GM10248 (cell line): Measurements from ENCODE around the gene PHLDB1.

Source experiments
- CTCF ChIA-PET: fragments of 300-600 bp; sonication (Branson Sonifier 250); formaldehyde crosslinking; extraction: SDS; loops from one replicate; lab custom pipeline; 2021; ENCODE audit warnings: antibody characterized with exemption; lab: Yijun Ruan, JAX
- POLR2A ChIA-PET: fragments of 350-650 bp; sonication (Branson Sonifier 250); formaldehyde crosslinking; extraction: SDS; loops from one replicate; lab custom pipeline; 2020; ENCODE audit warnings: antibody characterized with exemption; lab: Yijun Ruan, JAX
- DNase-seq: peaks from one replicate; pipeline ENCODE4 v3.0.0; 2012; ENCODE audit errors: extremely low spot score
- TF ChIP-seq, protein P1 (sequence below): IDR thresholded peaks from 2 replicates; pipeline ENCODE4 v1.5.1; 2012; ENCODE audit warnings: mild to moderate bottlenecking, low read depth; ENCODE audit errors: extremely low read depth, missing control alignments, control extremely low read depth

Gene PHLDB1

DNA sequence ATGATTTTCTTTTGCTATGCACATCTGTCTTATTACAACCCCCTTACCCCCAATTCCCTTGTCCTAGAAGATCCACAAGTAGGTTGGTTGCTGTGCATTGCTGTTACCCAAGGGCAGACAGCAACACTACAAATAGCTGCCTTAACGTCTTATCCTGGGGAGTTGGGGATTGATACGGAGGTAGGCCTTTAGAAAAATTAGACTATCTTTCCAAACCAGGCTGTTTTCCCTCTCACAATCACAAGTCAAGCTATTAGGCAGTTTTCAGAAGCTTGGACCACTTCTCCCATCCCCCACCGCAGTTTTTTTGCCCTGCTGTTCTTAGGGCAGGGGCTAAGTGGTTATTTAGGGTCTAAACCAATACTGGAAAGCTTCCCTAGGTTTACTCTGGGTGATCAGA is 2.8 kb upstream of the PHLDB1 start:
- POLR2A ChIA-PET, result no interaction called here

DNA sequence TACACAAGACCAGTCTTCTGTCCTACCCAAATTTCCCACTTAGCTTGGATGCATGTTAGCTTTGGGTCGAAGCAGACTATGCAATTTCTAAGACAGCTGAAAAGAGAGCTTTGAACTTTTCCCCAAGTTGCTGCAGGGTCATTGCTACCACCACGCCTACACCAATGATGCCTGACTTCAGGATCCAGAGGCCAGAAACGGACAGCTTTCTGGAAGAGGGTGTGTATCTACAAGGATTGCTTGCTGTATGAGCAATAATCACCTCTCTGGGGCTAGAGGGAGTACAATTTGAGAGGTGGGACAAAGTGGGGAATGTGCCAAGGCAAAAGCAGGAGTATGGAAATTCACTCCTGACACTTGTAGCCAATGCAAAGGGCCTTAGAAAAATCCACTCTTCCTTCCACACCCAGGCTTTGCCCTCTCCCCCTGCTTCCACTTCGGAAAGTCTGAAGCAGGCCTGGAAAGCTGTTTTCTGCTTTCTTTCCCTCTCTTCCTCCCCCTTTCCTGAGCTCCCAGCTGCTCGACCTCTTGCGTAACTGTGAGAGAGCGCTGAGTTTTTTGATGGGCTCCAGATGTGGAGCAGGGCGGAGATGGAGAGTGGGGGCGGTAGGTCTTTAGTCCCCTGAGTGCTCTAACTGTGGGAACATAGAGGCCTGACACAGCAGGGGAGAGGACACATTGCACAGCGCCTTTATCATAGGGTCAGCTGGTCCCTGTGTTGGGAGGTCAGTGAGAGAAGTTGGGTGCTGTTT is 2.1 kb upstream of the PHLDB1 start:
- TF ChIP-seq, protein P1, sequence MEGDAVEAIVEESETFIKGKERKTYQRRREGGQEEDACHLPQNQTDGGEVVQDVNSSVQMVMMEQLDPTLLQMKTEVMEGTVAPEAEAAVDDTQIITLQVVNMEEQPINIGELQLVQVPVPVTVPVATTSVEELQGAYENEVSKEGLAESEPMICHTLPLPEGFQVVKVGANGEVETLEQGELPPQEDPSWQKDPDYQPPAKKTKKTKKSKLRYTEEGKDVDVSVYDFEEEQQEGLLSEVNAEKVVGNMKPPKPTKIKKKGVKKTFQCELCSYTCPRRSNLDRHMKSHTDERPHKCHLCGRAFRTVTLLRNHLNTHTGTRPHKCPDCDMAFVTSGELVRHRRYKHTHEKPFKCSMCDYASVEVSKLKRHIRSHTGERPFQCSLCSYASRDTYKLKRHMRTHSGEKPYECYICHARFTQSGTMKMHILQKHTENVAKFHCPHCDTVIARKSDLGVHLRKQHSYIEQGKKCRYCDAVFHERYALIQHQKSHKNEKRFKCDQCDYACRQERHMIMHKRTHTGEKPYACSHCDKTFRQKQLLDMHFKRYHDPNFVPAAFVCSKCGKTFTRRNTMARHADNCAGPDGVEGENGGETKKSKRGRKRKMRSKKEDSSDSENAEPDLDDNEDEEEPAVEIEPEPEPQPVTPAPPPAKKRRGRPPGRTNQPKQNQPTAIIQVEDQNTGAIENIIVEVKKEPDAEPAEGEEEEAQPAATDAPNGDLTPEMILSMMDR, result no peak
- ChIA-PET POLR2A (no interaction called here), CTCF (interaction anchor here (0.9 to 6.0 kb wide), 6 partner anchors 8 to 325 kb away, joined by 3 to 68 read pairs (median 3); no protein-coding TSS in a partner anchor)
- DNase-seq, result no peak

More for the DNA sequence above, 2.8 kb upstream of the PHLDB1 start:
- CTCF ChIA-PET, result interaction anchor here (0.9 to 6.0 kb wide), 4 partner anchors 9 to 326 kb away, joined by 3 to 68 read pairs (median 4); no protein-coding TSS in a partner anchor
- DNase-seq, result no peak
- TF ChIP-seq, protein P1, result no peak

DNA sequence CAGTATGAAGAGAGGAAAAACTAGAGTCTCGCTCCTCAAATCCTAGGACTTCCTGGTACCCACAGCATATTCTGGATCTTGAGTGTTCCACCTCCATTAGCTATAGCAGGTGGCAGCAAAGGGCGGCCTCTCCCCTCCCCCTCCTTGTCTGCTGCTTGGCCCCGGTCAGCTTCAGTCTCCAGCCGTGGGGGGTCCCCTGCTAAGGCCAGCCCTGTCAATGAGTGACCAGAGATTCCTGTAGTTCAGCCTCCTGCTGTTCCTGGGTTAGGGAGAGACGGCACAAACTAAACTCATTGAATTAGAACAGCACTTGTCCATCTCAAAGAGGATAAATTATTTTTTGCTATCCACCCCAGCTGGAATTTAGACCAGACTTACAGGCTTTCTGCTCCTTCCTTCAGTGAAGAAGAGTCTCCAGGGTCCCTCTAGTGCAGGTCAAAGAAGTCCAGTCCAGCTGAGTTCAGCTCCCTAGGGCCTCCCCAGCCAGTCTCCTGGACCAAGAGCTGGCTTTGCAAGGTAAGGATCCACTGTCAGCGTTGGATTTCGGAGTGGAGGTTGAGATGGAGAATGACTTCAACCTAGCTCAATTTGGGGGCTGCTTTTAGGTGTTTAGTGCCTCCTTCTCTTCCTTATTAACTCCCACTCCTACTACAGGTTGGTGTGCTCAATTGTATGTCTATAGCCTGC is 1.1 kb upstream of the PHLDB1 start:
- POLR2A ChIA-PET, result interaction anchor here (1.2 kb wide), 1 partner anchor 34 kb away, joined by 3 read pairs; no protein-coding TSS in a partner anchor
- DNase-seq, result no peak
- CTCF ChIA-PET, result interaction anchor here (0.6 to 6.0 kb wide), 6 partner anchors 12 to 350 kb away, joined by 3 to 68 read pairs (median 3); partner anchors contain the start of gene UPK2
- TF ChIP-seq, protein P1, result no peak

DNA sequence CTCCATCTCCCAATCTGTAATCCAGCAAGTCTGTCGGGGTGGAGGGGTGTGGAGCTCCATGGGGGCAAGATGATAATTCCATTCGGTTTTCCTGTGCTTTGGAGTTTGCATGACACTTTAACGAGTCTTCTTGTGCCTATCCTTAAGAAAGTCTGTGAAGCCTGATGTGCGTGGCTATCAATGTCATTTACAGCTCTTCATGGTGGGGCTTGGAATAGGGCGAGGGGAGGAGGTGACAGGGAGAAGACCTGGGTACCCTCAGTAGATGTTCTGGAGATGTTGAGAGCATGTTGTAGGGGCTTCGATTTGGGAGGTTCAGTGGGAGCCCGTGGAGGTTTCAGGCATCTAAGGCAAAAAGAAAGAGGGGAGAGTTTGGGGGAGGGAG is 579 bp upstream of the PHLDB1 start:
- TF ChIP-seq, protein P1, result no peak
- CTCF ChIA-PET, result interaction anchor here (0.8 to 6.0 kb wide), 3 partner anchors 12 to 349 kb away, joined by 3 to 68 read pairs (median 3); partner anchors contain the start of gene UPK2
- POLR2A ChIA-PET, result interaction anchor here (0.6 to 1.2 kb wide), 2 partner anchors 34 to 186 kb away, joined by 3 read pairs; no protein-coding TSS in a partner anchor
- no peak for DNase-seq

DNA sequence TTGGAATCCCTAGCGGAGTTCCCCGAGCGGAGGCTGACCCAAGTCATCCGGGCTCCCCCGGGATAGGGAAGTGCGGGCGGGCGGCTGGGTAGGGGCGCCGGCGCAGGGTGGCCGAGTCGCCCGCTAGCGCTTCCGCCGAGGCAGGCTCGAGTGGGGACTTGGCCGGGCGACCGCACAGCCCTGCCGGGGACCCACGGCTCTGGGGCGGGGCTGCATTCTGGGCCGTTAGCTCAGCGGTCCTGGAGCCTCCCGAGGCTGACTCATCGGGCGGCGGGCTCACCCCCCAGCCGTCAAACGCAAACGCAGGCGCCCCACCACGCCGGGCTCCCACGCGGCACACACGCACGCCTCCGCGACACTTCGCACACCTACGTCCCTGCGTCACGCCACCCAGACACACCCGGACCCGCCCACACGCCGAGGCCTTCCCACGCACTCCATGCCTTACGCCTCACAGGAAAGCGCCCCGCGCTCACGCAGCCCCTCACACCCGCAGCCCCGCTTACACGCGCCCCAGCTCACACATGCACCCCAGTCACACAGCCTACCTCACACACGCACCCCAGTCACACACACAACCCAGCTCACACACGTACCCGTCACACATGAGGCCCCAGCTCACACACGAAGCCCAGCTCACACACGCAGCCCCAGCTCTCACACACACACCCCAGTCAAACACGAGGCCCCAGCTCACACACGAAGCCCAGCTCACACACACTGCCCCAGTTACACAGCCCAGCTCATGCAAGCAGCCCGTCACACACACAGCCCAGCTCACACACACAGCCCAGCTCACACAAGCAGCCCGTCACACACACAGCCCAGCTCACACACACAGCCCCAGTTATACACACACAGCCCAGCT is 1.2 kb downstream of the PHLDB1 start:
- TF ChIP-seq, protein P1, result no peak
- peak; percentile 54 for DNase-seq
- ChIA-PET CTCF (interaction anchor here (0.7 to 6.0 kb wide), 6 partner anchors 8 to 81 kb away, joined by 3 to 68 read pairs (median 3); no protein-coding TSS in a partner anchor), POLR2A (interaction anchor here (0.6 kb wide), 1 partner anchor 672 kb away, joined by 4 read pairs; no protein-coding TSS in a partner anchor)
